CD4-positive, alpha-beta T cell treated with Interleukin-17A for 1 hour (primary cell): ENCODE measurements around the gene ABCA3.

Source experiments
- DNase-seq: peaks from one replicate; pipeline ENCODE4 v3.0.0-alpha.2; 2020

The ABCA3 gene

DNA sequence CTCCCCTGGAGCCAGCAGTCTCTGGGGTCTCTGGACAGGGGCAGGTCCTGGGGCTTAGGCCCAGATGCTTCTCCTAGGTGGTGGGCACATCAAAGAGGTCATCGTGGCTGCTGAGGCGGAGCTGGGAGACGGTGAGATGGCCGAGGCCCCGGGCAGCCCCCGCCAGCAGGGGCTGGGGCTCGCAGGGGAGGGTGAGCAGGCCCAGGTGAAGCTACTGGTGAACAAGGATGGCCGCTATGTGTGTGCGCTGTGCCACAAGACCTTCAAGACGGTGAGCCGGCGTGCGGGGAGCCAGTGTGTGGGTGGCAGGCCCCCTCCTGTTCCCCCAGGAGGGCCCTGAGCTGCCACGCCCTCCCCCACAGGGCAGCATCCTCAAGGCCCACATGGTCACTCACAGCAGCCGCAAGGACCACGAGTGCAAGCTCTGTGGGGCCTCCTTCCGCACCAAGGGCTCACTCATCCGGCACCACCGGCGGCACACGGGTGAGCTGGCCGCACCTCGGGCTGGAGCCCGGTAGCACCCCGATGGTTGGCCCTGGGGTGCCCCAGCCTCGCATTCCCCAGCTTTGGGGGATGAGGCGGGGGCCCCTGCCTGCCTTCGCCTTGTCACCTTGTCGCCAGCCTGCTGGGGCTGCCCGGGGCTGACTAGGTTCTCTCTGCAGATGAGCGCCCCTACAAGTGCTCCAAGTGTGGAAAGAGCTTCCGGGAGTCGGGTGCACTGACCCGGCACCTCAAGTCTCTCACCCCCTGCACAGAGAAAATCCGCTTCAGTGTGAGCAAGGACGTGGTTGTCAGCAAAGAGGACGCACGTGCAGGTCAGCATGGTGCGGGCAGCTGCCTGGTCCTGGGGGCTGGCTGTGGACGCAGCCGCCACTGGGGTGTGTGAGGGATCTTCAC is 108.2 kb downstream of the ABCA3 start:
- no peak for DNase-seq

GRCh38 chr16:2231016-2231931 is 109.3 kb downstream of the ABCA3 start:
- no peak for DNase-seq

GRCh38 chr16:2230376-2230775 is 110.2 kb downstream of the ABCA3 start:
- no peak for DNase-seq

GRCh38 chr16:2229632-2230250 is 110.8 kb downstream of the ABCA3 start:
- DNase-seq = no peak

DNA sequence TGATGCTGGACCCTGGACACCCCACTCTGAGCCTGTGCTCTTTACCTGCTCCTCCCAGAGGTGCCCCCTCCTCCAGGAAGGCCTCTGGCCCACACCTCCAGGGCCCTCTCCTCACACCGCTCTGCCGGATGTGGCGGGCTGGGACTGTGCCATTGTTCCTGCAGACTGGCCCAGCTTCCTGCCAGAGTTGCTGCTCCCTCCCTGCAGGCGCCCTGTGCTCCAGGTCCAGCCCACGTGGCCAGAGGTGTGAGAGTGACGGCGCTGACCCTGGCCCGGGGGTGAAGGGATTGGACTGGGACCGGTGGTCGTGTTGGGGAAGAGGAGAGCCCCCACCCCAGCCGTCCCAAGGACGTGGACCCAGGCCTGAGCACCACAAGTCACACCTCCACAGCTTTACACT is 111.4 kb downstream of the ABCA3 start:
- DNase-seq = no peak

- DNase-seq = no peak
Measured at GRCh38 chr16:2228161-2228824, 112.2 kb downstream of the ABCA3 start.

DNA sequence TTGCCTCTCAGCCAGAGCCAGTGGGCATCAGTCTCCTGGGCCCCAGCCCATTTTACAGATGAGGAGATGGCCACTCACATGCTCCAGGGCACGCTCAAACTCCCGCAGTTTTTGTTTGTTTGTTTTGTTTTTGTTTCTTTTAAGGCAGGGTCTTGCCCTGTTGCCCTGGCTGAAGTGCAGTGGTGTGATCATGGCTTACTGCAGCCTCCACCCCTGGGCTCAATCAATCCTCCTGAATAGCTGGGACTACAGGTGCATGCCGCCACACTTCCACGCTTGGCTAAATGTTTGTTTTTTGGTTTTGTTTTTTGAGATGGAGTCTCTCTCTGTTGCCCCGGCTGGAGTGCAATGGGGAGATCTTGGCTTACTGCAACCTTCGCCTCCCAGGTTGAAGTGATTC is 113.6 kb downstream of the ABCA3 start:
- DNase-seq = no peak

- DNase-seq = no peak
Measured at GRCh38 chr16:2226245-2226793, 114.2 kb downstream of the ABCA3 start.
